T-helper 22 cell (primary cell): ENCODE results near the gene SCAPER.

ENCODE experiments used
- DNase-seq: peaks from one replicate; pipeline ENCODE4 v3.0.0-alpha.2; 2020; ENCODE audit warnings: low read depth

Gene SCAPER

DNA sequence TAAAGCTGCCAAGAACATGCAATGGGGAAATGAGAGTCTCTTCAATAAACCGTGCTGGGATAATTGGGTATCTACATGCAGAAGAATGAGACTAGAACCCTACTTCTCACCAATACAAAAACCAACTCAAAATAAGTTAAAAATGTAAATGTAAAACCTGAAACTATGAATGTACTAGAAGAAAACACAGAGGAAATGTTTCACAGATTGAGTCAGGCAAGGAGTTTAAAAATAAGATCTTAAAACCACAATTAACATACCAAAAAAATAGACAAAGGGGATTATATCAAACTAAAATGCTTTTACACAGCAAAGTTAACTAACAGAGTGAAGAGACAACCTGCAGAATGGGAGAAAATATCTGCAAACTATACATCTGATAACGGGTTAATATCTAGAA lies 478.2 kb downstream of the SCAPER start:
- DNase-seq: no peak

DNA sequence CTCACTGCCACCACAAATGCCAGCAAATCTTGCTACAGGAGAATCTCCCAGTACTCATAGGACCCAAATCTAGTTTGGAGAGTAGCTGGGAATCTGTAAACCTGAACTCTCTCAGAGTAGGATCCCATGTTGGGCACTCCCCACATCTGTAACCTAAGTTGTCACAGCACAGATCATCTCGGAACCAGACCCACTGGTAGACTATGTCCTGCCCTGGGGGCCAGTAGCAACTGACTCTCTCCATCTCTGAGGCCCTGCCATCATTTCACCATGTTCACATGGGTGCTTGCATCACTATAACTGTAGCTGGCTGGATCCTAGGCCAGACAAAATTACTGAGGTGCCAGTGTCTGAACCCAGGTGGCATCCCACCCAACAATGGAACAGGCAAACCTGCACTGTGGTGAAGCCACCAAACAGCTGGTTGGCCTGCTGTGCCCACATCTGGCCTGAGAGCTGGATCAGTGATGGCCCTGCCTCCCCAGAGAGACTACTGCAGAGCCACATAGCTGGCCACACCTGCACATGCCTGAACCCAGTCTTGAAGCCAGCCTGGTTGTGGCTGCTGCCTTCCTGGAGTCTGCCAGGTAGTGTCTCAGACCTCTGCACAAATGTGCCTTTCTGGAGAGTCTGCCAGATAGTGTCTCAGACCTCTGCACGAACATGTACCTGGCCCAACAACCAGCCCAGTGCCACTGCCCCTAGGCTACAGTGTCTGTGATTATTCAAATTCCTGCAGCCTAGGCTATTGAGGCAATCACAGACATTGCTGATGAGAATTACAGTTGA lies 486.6 kb downstream of the SCAPER start:
- no peak for DNase-seq

DNA sequence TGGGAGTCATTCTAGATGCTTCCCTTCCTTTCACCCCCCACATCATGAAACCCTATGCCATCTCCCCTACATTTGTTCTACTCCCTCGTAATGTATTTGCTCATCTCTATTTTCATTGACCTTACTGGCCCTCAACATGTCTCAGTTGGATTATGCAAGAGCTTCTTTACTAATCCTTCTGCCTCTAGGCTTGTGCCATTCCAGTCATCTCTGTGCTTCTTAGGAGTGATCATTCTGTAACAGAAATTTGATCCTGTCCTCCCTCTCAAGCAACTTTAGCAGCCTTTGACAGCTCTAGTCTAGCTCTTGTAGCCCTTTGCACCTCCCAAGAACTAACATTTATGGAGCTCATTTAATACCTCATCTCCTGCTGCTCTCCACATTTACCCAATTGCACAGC lies 503.9 kb downstream of the SCAPER start:
- DNase-seq: no peak

DNA sequence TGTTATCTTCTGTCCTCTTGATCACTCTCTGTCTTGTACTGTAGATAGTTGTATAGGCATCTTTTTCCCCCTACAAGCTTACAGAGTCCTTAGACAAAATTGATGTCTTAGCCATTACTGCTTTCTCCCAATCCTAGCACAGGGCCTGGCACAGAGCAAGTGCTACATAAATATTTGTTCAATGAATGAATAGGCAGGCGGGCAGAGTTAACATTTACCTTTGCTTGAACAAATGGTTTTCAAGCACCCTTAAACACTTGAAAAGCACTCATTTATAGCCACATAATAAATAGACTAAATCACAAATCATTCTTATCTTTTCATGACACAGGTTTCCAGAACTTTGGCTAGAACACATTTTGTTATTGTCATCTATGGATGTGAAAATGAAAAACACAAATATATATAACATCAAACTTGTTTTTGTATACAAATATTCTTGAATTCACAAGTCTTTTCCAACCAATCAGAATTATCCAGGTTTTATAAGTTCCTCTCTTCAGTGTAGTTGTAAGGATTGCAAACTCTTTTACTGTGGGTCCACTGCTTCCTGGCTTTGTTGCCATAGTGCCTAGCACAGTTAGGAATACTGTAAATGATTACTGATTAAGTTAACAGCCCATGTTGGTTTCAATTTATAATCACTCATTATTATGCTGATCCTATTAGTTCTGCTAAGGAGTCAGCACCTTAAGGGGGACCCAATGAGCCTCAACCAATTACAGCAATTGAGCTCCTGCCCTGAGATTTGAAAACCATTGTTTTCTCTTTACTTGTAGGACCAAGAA lies 506.6 kb downstream of the SCAPER start:
- no peak for DNase-seq

DNA sequence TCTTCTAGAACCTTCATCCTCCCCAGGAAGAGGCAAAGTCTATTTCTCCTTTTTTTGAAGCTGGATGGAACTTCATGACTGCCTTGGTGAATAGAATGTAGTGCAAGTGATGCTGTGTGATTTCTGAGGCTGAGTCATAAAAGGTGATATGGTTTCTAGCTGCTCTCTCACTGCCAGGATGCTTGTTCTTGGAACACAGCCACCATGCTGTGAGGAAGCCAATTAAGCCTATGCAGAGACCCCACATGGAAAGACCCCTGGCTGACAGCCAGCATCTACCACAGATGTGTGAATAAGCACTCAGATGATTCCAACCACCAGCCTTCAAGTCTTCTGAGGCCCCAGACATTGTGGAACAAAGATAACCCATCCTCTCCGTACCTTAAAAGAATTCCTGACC lies 511.5 kb downstream of the SCAPER start:
- no peak for DNase-seq

DNA sequence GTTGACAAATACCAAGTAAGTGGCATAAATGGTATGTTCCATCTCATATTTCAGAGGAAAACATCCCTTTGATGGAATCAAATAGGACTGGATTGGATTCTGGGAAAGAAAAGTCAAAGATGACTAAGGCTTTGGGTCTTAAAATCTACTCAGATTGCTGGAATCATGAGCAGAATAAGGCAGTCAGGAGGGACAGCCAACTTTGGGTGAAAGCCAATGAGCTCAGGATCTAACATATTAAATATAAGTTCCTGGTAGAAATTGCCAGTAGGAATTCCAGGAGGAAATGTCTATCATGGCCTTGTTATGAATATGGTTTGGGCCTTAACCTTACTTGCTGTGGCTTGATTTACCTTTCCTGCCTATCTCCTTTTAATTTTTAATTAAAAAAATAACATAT lies 513.3 kb downstream of the SCAPER start:
- DNase-seq: no peak

DNA sequence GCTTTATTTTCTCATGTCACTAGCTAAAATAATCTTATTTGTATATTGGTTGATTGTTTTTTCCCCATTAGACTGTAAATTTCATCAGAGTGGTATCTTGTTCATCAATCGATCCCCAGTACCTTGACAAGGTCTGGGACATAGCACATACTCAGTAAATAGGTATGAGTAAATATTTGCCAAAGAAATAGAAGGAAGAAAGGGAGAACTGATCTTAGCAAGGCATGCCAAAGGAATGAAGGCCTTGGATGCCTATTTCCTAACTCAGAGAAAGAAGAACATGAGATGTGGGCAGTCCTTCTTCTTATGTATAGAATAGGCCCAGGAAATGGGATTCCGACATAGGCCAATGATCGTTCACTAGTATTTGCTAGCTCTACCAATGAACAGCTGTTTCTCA lies 513.8 kb downstream of the SCAPER start:
- no peak for DNase-seq

DNA sequence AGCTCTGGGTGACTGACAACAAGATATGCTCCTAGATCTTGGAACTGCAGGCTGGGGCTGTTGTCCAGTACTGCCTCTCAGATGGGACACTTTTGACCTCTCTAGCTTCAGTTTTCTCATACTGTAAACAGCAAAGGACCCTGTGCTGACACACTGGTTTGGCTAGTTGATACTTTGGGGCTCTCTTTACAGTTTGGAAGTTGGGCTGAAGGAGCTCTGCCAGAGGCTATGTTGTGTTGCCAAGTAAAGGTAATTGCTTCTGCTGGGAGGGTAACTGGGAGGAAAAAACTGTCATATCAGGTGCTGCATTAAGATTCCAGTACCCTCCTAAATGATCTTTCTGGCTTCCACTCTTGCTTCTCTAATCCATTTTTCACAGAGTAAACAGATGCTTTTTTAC lies 514.6 kb downstream of the SCAPER start:
- no peak for DNase-seq

DNA sequence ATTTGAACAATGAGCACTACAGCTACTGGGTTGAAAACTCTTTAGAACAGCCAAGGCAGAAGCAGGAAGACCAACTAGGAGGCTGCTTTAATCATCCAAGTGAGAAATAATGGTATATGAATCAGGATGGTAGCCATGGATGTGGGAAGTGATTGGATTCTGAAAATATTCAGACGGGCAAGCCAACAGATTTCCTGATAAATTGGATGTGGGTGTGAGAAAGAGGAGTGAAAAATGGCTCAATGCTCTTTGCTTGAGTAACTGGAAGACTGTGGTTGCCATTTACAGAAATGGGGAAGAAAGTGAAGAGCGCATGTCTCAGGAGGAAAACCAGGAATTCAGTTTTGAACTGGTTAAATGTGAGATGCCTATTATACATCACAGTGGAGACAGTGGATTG lies 518.2 kb downstream of the SCAPER start:
- DNase-seq: no peak

DNA sequence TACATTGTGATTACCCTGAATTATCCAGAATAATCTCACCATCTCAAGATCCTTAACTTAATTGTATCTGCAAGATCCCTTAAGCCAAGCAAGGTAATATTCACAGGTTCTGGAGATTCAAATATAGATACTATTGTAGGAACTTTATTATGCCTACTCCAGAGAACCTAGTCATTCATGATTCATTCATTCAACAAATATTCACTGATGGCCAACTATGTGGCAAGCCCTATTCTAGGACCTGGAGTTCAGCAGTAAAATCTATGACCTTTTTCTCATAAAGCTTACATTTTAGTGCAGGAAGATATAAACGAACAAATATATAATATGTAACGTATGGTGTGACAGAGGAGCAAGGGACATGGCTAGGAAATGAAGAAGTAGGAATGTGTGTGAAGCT lies 519.0 kb downstream of the SCAPER start:
- DNase-seq: no peak

DNA sequence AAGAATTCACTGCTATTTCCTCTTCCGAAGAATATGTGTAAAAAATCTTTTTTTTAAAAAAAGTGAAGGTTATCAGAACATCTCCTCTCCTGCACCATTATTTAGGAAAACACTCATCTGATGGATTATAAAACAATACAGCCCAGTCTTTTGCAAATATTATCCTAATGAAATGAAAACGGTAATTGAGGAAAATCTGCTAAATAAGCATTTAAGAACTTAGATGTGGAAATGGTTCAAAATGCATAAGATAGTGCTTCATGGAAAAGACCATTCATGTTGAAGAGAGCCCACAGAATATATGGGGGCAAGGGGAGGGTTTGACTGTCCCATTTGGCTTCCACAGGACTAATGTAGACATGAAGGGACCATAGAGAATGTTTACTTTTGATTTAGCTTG lies 520.7 kb downstream of the SCAPER start:
- DNase-seq: no peak

DNA sequence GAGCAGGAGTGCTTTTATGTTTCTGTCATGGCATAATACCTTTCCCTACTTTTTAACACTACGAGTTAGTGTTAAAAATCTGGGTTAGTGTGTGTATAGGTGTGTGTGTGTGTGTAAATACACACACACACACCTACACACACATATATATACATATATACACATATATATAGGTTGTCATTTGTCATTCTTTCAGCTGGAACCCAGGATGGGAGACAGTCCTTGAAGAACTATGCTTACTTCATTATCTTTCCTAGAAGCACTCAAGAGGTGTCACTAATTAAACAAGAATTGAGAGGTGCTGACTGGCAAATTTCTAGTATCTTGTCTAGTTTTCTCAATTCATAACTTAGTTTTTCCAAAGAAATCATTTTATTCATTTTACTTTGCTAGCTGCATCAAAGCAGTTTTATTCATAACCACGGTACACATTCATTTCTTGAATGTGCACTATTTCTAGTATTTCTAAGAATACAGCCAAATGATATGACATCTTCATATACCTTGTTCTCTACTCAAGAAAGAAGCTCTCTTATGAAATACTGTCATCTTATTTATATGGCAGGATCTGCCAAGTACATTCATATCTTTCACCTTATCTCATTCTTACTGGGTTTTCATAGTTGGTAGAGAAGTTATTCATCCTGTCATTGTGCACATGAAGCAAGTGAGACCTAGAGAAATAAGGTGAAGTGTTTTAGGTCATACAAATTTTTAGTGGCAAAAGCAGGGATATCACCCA lies 522.0 kb downstream of the SCAPER start:
- DNase-seq: no peak

DNA sequence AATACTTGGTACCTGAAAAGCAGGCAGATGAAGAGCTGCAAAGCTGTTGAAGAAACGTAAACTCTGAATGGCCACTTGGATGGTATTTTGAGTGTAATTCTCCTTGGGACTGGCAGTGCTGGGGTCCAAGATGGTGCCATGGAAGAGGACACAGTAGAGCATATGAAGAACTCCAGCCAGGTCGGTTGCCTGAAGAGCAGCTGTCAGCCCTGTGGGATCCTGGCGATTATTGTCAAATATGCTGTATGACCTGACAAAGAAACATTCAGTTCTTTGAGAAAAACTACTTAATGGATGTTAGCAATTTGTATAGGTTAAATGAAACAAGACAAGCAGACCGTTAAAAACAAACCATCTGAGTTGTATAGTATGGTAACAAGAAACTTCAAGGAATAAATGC lies 523.8 kb downstream of the SCAPER start:
- DNase-seq: no peak

DNA sequence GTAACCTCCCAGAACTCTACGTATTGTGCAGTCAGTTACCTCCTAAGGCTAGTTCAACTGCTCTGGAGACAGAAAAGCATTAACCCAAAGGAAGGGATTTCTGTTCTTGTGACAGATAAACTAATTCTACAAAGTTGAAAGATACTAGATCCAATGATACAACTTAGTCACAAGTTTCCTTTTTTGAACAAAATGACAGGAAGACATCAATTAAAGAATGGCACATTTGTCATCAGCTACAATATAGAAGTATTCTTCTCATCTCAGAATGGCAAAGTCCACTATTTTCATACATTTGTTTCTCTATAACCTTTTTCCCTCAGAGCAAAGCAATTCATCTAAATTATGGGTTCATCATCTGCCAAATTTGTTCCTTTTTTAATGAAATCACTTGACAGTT lies 524.9 kb downstream of the SCAPER start:
- no peak for DNase-seq

DNA sequence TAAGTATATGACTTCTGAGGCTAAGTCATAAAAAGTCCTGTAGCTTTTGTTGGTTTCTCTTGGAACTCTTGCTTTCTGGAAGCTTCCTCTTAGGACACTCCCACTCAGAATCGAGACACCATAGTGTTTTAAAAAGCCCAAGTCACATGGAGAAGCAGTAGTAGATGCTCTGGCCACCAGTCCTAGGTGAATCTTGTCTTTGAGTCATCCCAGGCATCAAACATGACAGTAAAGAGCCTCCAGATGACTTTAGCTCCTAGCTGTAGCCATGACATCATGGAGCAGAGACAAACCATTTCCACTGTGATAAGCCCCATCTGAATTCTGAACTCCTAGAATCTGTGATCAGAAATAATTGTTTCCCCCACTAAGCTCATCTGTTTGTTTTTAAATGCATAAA lies 526.4 kb downstream of the SCAPER start:
- DNase-seq: no peak

DNA sequence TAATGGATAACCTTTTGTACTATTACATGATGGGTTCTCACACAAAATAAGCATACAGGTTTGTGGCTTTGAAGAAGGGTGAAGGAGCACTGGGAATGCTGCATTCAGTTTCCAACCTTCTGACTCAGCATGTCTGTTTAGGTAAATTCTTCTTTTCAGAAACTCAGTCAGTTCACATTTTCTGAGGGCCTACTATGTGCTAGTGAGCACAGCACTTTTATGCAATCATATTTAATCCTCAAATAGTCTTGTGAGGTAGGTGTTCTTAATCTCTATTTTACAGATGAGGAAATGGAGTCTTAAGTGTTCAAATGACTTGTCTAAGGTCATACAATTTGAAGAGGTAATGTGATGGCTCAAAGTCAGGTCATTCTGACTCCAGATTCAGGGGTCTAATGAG lies 527.4 kb downstream of the SCAPER start:
- DNase-seq: no peak

DNA sequence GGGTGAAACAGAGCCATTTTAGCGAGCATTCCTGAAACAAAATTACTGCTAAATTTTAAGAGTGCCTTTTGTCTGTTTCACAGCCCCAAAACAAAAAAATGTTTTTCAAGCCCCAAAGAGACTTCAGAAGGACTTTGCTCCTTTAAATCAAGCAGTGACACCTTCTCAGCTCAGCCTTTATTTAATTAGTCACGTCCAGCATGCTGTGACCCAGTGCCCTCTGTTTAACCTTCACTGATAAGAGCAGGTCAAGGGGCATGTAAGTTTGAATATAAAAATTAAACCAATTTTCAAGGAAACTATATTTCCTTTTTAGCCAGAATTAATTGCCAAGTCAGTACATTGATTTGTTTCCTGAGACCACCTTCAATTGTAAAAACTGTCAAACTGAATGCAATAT lies 527.9 kb downstream of the SCAPER start:
- DNase-seq: no peak

DNA sequence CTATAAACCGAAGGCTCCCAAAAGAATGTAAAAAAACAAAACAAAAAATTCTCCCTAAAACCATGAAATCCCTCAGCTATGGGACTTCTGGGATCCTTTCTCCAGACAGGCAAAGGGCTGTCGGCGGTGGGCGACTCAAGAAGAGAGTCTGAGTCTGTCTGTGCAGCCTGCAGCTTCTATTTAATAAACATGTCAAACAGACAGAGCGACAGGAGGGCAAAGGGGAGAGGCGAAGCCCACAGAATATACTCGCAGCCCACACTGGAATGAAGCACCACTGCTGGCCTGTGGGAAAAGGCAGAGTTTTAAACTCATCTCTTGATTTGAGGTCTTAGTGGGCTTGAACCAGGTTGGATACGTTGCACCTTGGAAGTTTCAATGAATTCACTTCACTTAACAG lies 528.3 kb downstream of the SCAPER start:
- DNase-seq: no peak

DNA sequence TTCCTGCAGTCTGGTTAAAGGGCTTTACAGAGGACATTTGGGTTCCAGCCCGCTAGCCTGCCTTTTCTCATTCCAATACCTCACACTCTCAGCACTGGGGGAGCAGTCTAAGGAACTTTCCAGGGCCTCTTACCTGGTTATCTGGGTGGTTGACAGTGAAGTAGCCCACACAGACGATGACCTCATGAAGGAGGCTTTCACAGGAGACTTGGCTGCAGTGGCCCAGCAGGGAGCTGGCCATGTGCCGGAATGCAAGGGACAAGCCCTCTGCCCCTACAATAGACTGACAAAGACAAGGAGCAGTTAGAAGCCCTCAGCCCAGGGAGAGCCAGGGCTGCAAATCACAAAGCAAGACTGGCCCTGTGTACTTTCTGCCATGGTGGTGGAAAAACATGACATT lies 529.1 kb downstream of the SCAPER start:
- no peak for DNase-seq

DNA sequence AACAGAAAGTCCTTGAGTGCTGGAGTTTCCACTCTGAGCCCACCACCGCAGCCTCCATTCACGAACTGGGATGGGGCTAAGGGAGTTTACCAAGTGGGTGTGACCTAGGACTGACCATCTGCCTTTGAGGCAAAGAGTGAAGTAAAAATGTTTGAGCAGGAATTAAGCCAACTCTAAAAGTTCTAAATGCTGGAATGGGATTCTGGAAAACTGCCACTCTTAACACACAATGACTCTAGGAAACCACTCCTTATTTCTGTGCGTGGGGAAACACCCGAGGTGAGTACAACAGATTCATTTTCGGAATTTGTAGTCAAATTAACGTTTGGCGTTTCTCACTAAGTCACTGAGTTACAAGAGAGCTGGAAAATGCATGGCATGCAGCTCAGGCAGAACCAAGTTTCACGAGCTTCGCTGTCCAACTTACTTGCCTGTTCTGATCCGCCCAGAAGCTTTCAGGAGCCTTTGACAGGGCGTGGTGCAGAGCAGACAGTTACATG lies 537.0 kb downstream of the SCAPER start:
- DNase-seq: no peak

DNA sequence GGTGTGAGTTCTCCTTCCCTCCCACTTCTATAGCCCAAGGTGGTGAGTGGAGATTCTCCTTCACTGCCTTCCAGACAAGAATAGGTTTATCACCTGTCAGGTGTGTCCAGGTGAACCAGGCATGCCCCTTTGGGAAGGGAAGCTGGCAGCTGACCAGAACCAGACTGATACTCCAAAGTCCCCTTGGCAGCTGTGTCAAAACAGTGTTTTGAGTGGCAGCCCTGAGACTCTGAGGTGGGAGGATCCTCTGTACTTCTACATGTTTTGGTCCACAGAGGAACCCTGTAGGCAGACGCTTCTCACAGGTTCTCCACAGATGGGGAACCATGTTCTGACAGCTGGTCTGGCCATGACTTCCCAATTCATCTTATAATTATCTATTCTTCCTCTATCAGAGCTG lies 538.4 kb downstream of the SCAPER start:
- DNase-seq: no peak

DNA sequence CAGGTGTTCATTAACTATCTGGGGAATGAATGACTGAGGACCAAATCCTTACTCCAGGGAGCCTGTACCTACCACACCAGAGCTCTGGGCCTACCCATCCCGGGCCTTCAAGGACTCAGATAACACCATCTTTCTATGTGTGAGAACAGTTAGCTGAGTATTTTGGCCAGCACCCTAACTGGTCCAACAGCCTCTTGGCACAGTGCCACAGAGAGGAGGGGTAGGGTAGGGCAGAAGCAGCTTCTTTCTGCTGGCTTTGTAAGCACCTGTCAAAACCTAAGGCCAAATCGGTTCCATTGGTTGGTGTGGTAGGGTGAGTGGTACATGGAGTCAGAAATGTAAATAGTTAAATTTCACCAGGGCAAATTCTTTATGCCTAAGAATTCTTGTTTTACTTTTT lies 541.9 kb downstream of the SCAPER start:
- DNase-seq: no peak

DNA sequence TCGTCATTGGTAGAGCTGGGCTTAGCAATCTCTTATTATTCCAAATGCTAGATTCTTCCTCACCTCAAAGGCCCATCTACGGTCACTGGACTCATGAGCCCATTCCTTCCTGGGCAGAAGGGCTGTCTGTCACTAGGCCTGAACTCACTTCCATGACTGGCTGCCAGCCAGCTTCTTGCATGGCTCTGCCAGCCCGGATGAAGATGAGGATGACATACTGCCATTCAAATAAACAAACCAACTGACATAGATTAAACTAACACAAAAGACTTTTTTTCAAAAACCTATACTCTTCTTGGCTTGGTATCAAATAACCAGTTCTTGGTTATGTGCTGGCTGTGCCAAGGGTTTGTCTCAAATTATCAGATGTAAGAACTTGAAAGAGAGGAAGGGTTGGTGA lies 544.7 kb downstream of the SCAPER start:
- no peak for DNase-seq
